ENCODE data around the gene ANKRD53. TPM values are rescaled to one million over a fixed set of nuclear protein-coding genes. Genes with fewer than 3 reads are reported as not detected.

ANKRD53 gene
- total and polyA plus RNA-seq, 3 experiments from 2014 or later, result 0.16 to 0.35 TPM; not detected in 1

GRCh38 chr2:70941701-70942100 lies 36.7 kb upstream of the ANKRD53 start:
- H3K36me3 ChIP-seq (ENCODE audit: insufficient read depth, low read length), result no peaks in the 10 kb centered on the region
- no peaks in the 10 kb centered on the region for H3K27me3 ChIP-seq (ENCODE audit: insufficient read depth, low read length, poor library complexity, severe bottlenecking)
- H3K27ac ChIP-seq (ENCODE audit: low read depth, low read length), result no peak overlapping the region
- no peaks in the 10 kb centered on the region for H3K9me3 ChIP-seq (ENCODE audit: low read length)
- Mint-ChIP-seq H3K27ac (peak overlapping the region in 3 of 8 donors; percentile 3 to 61 (median 21)), H3K36me3 (no peaks in the 10 kb centered on the region), H3K4me3 (no peak overlapping the region), H3K4me1 (peaks cover under 1 to 1% (median under 1%) of the 10 kb centered on the region in 3 donors), H3K27me3 (peaks cover 9 to 26% of the 10 kb centered on the region in 2 donors), H3K9me3 (no peaks in the 10 kb centered on the region)
- no peaks in the 10 kb centered on the region for H3K4me1 ChIP-seq (ENCODE audit: insufficient read depth, low read length)
- no peak for DNase-seq
- H3K4me3 ChIP-seq (ENCODE audit: low read length), result no peak overlapping the region
- CTCF ChIA-PET, result interaction anchor here (0.7 kb wide), 1 partner anchor 637 kb away, joined by 3 read pairs; no protein-coding TSS in a partner anchor
- POLR2A ChIA-PET, result no interaction called here

- CTCF ChIA-PET, result no interaction called here
- Mint-ChIP-seq H3K4me3 (no peak overlapping the region), H3K36me3 (no peaks in the 10 kb centered on the region), H3K4me1 (peaks cover 5 to 7% (median 7%) of the 10 kb centered on the region in 3 donors), H3K9me3 (no peaks in the 10 kb centered on the region), H3K27me3 (peaks cover 14 to 30% of the 10 kb centered on the region in 2 donors), H3K27ac (peak overlapping the region in 1 of 8 donors; percentile 26)
- Histone ChIP-seq H3K27ac (ENCODE audit: low read depth, low read length) (no peak overlapping the region), H3K4me1 (ENCODE audit: insufficient read depth, low read length) (peaks cover 3% of the 10 kb centered on the region), H3K36me3 (ENCODE audit: insufficient read depth, low read length) (no peaks in the 10 kb centered on the region), H3K4me3 (ENCODE audit: low read length) (no peak overlapping the region), H3K27me3 (ENCODE audit: insufficient read depth, low read length, poor library complexity, severe bottlenecking) (no peaks in the 10 kb centered on the region), H3K9me3 (ENCODE audit: low read length) (no peaks in the 10 kb centered on the region)
- no peak for DNase-seq
- POLR2A ChIA-PET, result no interaction called here
Observed at GRCh38 chr2:70942396-70943204, 35.8 kb upstream of the ANKRD53 start.

GRCh38 chr2:70943205-70943871 lies 35.1 kb upstream of the ANKRD53 start:
- peak overlapping the region in 1 of 8 donors; percentile 26 for H3K27ac Mint-ChIP-seq
- POLR2A ChIA-PET, result no interaction called here
- Histone ChIP-seq H3K27me3 (ENCODE audit: insufficient read depth, low read length, poor library complexity, severe bottlenecking) (no peaks in the 10 kb centered on the region), H3K4me1 (ENCODE audit: insufficient read depth, low read length) (peaks cover 8% of the 10 kb centered on the region), H3K36me3 (ENCODE audit: insufficient read depth, low read length) (no peaks in the 10 kb centered on the region), H3K4me3 (ENCODE audit: low read length) (no peak overlapping the region), H3K27ac (ENCODE audit: low read depth, low read length) (no peak overlapping the region), H3K9me3 (ENCODE audit: low read length) (no peaks in the 10 kb centered on the region)
- H3K9me3 Mint-ChIP-seq, result no peaks in the 10 kb centered on the region
- H3K36me3 Mint-ChIP-seq, result no peaks in the 10 kb centered on the region
- CTCF ChIA-PET, result no interaction called here
- H3K4me3 Mint-ChIP-seq, result no peak overlapping the region
- peaks cover 13 to 15% (median 14%) of the 10 kb centered on the region in 3 donors for H3K4me1 Mint-ChIP-seq
- H3K27me3 Mint-ChIP-seq, result peaks cover 19 to 30% of the 10 kb centered on the region in 2 donors
- peak in 1 of 5 donors; percentile 42 for DNase-seq

GRCh38 chr2:70944111-70944690 lies 34.2 kb upstream of the ANKRD53 start:
- H3K27ac Mint-ChIP-seq, result no peak overlapping the region
- Histone ChIP-seq H3K36me3 (ENCODE audit: insufficient read depth, low read length) (no peaks in the 10 kb centered on the region), H3K27ac (ENCODE audit: low read depth, low read length) (no peak overlapping the region), H3K27me3 (ENCODE audit: insufficient read depth, low read length, poor library complexity, severe bottlenecking) (no peaks in the 10 kb centered on the region), H3K9me3 (ENCODE audit: low read length) (no peaks in the 10 kb centered on the region), H3K4me1 (ENCODE audit: insufficient read depth, low read length) (peaks cover 13% of the 10 kb centered on the region), H3K4me3 (ENCODE audit: low read length) (no peak overlapping the region)
- no peak for DNase-seq
- no peaks in the 10 kb centered on the region for H3K9me3 Mint-ChIP-seq
- H3K27me3 Mint-ChIP-seq, result peaks cover 16 to 28% of the 10 kb centered on the region in 2 donors
- CTCF ChIA-PET, result interaction anchor here (0.8 kb wide), 1 partner anchor 112 kb away, joined by 3 read pairs; no protein-coding TSS in a partner anchor
- POLR2A ChIA-PET, result no interaction called here
- no peaks in the 10 kb centered on the region for H3K36me3 Mint-ChIP-seq
- H3K4me1 Mint-ChIP-seq, result peaks cover 14 to 17% (median 17%) of the 10 kb centered on the region in 3 donors
- no peak overlapping the region for H3K4me3 Mint-ChIP-seq

- H3K27me3 Mint-ChIP-seq, result peaks cover 16 to 28% of the 10 kb centered on the region in 2 donors
- Histone ChIP-seq H3K4me3 (ENCODE audit: low read length) (no peak overlapping the region), H3K36me3 (ENCODE audit: insufficient read depth, low read length) (no peaks in the 10 kb centered on the region), H3K27ac (ENCODE audit: low read depth, low read length) (no peak overlapping the region), H3K9me3 (ENCODE audit: low read length) (no peaks in the 10 kb centered on the region), H3K4me1 (ENCODE audit: insufficient read depth, low read length) (peaks cover 13% of the 10 kb centered on the region), H3K27me3 (ENCODE audit: insufficient read depth, low read length, poor library complexity, severe bottlenecking) (no peaks in the 10 kb centered on the region)
- no peak overlapping the region for H3K27ac Mint-ChIP-seq
- POLR2A ChIA-PET, result no interaction called here
- no peaks in the 10 kb centered on the region for H3K36me3 Mint-ChIP-seq
- H3K4me1 Mint-ChIP-seq, result peaks cover 14 to 17% (median 17%) of the 10 kb centered on the region in 3 donors
- DNase-seq, result peak; percentile 27 to 51 (median 29)
- H3K9me3 Mint-ChIP-seq, result no peaks in the 10 kb centered on the region
- peak overlapping the region in 2 of 7 donors; percentile 13 to 32 for H3K4me3 Mint-ChIP-seq
- CTCF ChIA-PET, result interaction anchor here (0.6 to 3.9 kb wide), 13 partner anchors 8 to 158 kb away, joined by 3 to 21 read pairs (median 4); partner anchors contain the start of gene ANKRD53
Observed at GRCh38 chr2:70946832-70947442, 31.5 kb upstream of the ANKRD53 start.

- no peaks in the 10 kb centered on the region for H3K36me3 Mint-ChIP-seq
- no peak for DNase-seq
- Histone ChIP-seq H3K4me1 (ENCODE audit: insufficient read depth, low read length) (peaks cover 13% of the 10 kb centered on the region), H3K9me3 (ENCODE audit: low read length) (no peaks in the 10 kb centered on the region), H3K27ac (ENCODE audit: low read depth, low read length) (no peak overlapping the region), H3K4me3 (ENCODE audit: low read length) (no peak overlapping the region), H3K36me3 (ENCODE audit: insufficient read depth, low read length) (no peaks in the 10 kb centered on the region), H3K27me3 (ENCODE audit: insufficient read depth, low read length, poor library complexity, severe bottlenecking) (no peaks in the 10 kb centered on the region)
- H3K27ac Mint-ChIP-seq, result peak overlapping the region in 2 of 8 donors; percentile 30 to 84
- H3K4me3 Mint-ChIP-seq, result peak overlapping the region in 6 of 7 donors; percentile 80 to 89 (median 85)
- ChIA-PET POLR2A (no interaction called here), CTCF (interaction anchor here (0.9 to 3.9 kb wide), 18 partner anchors 9 to 644 kb away, joined by 3 to 21 read pairs (median 5); partner anchors contain the start of gene ANKRD53)
- no peaks in the 10 kb centered on the region for H3K9me3 Mint-ChIP-seq
- H3K27me3 Mint-ChIP-seq, result peaks cover 16 to 28% of the 10 kb centered on the region in 2 donors
- peaks cover 14 to 17% (median 17%) of the 10 kb centered on the region in 3 donors for H3K4me1 Mint-ChIP-seq
Observed at GRCh38 chr2:70947556-70948184, 30.8 kb upstream of the ANKRD53 start.

- Histone ChIP-seq H3K4me1 (ENCODE audit: insufficient read depth, low read length) (peaks cover 13% of the 10 kb centered on the region), H3K36me3 (ENCODE audit: insufficient read depth, low read length) (no peaks in the 10 kb centered on the region), H3K9me3 (ENCODE audit: low read length) (no peaks in the 10 kb centered on the region), H3K27me3 (ENCODE audit: insufficient read depth, low read length, poor library complexity, severe bottlenecking) (no peaks in the 10 kb centered on the region), H3K27ac (ENCODE audit: low read depth, low read length) (no peak overlapping the region), H3K4me3 (ENCODE audit: low read length) (peak overlapping the region; percentile 40)
- peaks cover 16 to 31% of the 10 kb centered on the region in 2 donors for H3K27me3 Mint-ChIP-seq
- ChIA-PET CTCF (interaction anchor here (1.0 to 3.9 kb wide), 15 partner anchors 10 to 645 kb away, joined by 3 to 21 read pairs (median 5); no protein-coding TSS in a partner anchor), POLR2A (no interaction called here)
- H3K4me3 Mint-ChIP-seq, result peak overlapping the region; percentile 53 to 89 (median 84)
- DNase-seq, result peak; percentile 56 to 78 (median 68)
- peak overlapping the region in 6 of 8 donors; percentile 12 to 89 (median 73) for H3K27ac Mint-ChIP-seq
- peaks cover 14 to 17% (median 17%) of the 10 kb centered on the region in 3 donors for H3K4me1 Mint-ChIP-seq
- no peaks in the 10 kb centered on the region for H3K9me3 Mint-ChIP-seq
- no peaks in the 10 kb centered on the region for H3K36me3 Mint-ChIP-seq
Observed at GRCh38 chr2:70948337-70949003, 30.0 kb upstream of the ANKRD53 start.

Measured in CD8-positive, alpha-beta memory T cell (primary cell).